Mononuclear cell (primary cell): ENCODE data around the gene SYNJ1. TPM values are rescaled to one million over a fixed set of nuclear protein-coding genes. Genes with fewer than 3 reads are reported as not detected.
A peak's percentile ranks its signal among the peaks of the same experiment; 100 is the strongest.
"Not testable (repeated sequence)": the region's sequence is repeated elsewhere in the genome, so short reads cannot be mapped to it uniquely, and the experiment has no call there.

Source experiments
- H3K27me3 ChIP-seq: 2 replicates; pipeline ENCODE4 v1.6.0; 2011; ENCODE audit warnings: low read length, control low read depth; ENCODE audit not compliant: insufficient read depth
- H3K4me1 ChIP-seq: 2 replicates; pipeline ENCODE4 v1.5.1; 2011; ENCODE audit warnings: mild to moderate bottlenecking, low read length, control low read depth; ENCODE audit not compliant: insufficient read depth
- H3K4me3 ChIP-seq: 2 replicates; pipeline ENCODE4 v1.5.1; 2011; ENCODE audit warnings: mild to moderate bottlenecking, low read length, moderate library complexity
- H3K9me3 ChIP-seq: 2 replicates; pipeline ENCODE4 v1.5.1; 2011; ENCODE audit warnings: low read depth, mild to moderate bottlenecking, control low read depth, low read length
- total RNA-seq: library from RNA; depleted of rRNA; stranded (reverse); fragments of >200 nt; gene quantifications from one replicate; pipeline ENCODE4 v1.2.3, GENCODE V29; 2012

Gene SYNJ1
- total RNA-seq, 1 donor, result 10.7 TPM

GRCh38 chr21:32618218-32618617 is 109.6 kb downstream of the SYNJ1 start:
- H3K27me3 ChIP-seq, H3K9me3 ChIP-seq, H3K4me1 ChIP-seq, H3K4me3 ChIP-seq: not testable (repeated sequence)

- H3K27me3 ChIP-seq, result no peaks in the 10 kb centered on the region
- peaks cover 21% of the 10 kb centered on the region for H3K4me1 ChIP-seq
- peak overlapping the region; percentile 76 for H3K4me3 ChIP-seq
- no peaks in the 10 kb centered on the region for H3K9me3 ChIP-seq
These were observed 114.3 kb downstream of the SYNJ1 start for GRCh38 chr21:32613436-32614043.

- Histone ChIP-seq H3K27me3 (no peaks in the 10 kb centered on the region), H3K4me1 (peaks cover 21% of the 10 kb centered on the region), H3K4me3 (peak overlapping the region; percentile 76), H3K9me3 (no peaks in the 10 kb centered on the region)
These were observed 114.8 kb downstream of the SYNJ1 start for GRCh38 chr21:32612999-32613337.

- Histone ChIP-seq H3K4me3 (peak within 1 kb of the TSS; percentile 76), H3K27me3 (no peaks in the 10 kb centered on the region), H3K4me1 (peaks cover 21% of the 10 kb centered on the region), H3K9me3 (no peaks in the 10 kb centered on the region)
These were observed 115.5 kb downstream of the SYNJ1 start, which contains the start of gene CFAP298 for GRCh38 chr21:32612075-32612998. TSS of gene CFAP298 (minus strand) at chr21:32612377. CDS start at chr21:32612243, 134 bp downstream.

GRCh38 chr21:32611471-32611997 is 116.3 kb downstream of the SYNJ1 start:
- Histone ChIP-seq H3K4me1 (peaks cover 21% of the 10 kb centered on the region), H3K9me3 (no peaks in the 10 kb centered on the region), H3K27me3 (no peaks in the 10 kb centered on the region), H3K4me3 (peak overlapping the region; percentile 76)

- H3K4me1 ChIP-seq, result peaks cover 21% of the 10 kb centered on the region
- not testable (repeated sequence) for H3K4me3 ChIP-seq, H3K27me3 ChIP-seq, H3K9me3 ChIP-seq
These were observed 116.9 kb downstream of the SYNJ1 start for GRCh38 chr21:32610940-32611339.

- Histone ChIP-seq H3K4me3 (no peak overlapping the region), H3K27me3 (no peaks in the 10 kb centered on the region), H3K9me3 (no peaks in the 10 kb centered on the region), H3K4me1 (peaks cover 21% of the 10 kb centered on the region)
These were observed 119.0 kb downstream of the SYNJ1 start for GRCh38 chr21:32608851-32609250.

GRCh38 chr21:32605469-32605868 is 122.3 kb downstream of the SYNJ1 start:
- peaks cover 4% of the 10 kb centered on the region for H3K4me1 ChIP-seq
- H3K9me3 ChIP-seq, result no peaks in the 10 kb centered on the region
- no peak overlapping the region for H3K4me3 ChIP-seq
- no peaks in the 10 kb centered on the region for H3K27me3 ChIP-seq

- H3K4me3 ChIP-seq, result no peak overlapping the region
These were observed 123.3 kb downstream of the SYNJ1 start for GRCh38 chr21:32604464-32604863.

GRCh38 chr21:32603131-32603530 is 124.7 kb downstream of the SYNJ1 start:
- H3K27me3 ChIP-seq, result no peaks in the 10 kb centered on the region
- H3K4me1 ChIP-seq, result no peaks in the 10 kb centered on the region
- H3K9me3 ChIP-seq, result no peaks in the 10 kb centered on the region
- H3K4me3 ChIP-seq, result no peak overlapping the region

More at GRCh38 chr21:32604464-32604863, 123.3 kb downstream of the SYNJ1 start:
- no peaks in the 10 kb centered on the region for H3K4me1 ChIP-seq
- no peaks in the 10 kb centered on the region for H3K9me3 ChIP-seq
- no peaks in the 10 kb centered on the region for H3K27me3 ChIP-seq

GRCh38 chr21:32602099-32602498 is 125.7 kb downstream of the SYNJ1 start:
- Histone ChIP-seq H3K4me3 (no peak overlapping the region), H3K27me3 (no peaks in the 10 kb centered on the region), H3K4me1 (no peaks in the 10 kb centered on the region), H3K9me3 (no peaks in the 10 kb centered on the region)

GRCh38 chr21:32599526-32599925 is 128.3 kb downstream of the SYNJ1 start:
- no peaks in the 10 kb centered on the region for H3K9me3 ChIP-seq
- H3K4me1 ChIP-seq, result no peaks in the 10 kb centered on the region
- H3K27me3 ChIP-seq, result no peaks in the 10 kb centered on the region
- H3K4me3 ChIP-seq, result no peak overlapping the region

- Histone ChIP-seq H3K4me3 (no peak overlapping the region), H3K9me3 (no peaks in the 10 kb centered on the region), H3K27me3 (no peaks in the 10 kb centered on the region), H3K4me1 (no peaks in the 10 kb centered on the region)
These were observed 128.7 kb downstream of the SYNJ1 start for GRCh38 chr21:32599091-32599490.

- Histone ChIP-seq H3K4me3 (no peak overlapping the region), H3K27me3 (no peaks in the 10 kb centered on the region), H3K4me1 (no peaks in the 10 kb centered on the region), H3K9me3 (no peaks in the 10 kb centered on the region)
These were observed 130.6 kb downstream of the SYNJ1 start for GRCh38 chr21:32597205-32597604.

GRCh38 chr21:32595431-32595830 is 132.4 kb downstream of the SYNJ1 start:
- Histone ChIP-seq H3K4me1 (no peaks in the 10 kb centered on the region), H3K27me3 (no peaks in the 10 kb centered on the region), H3K9me3 (no peaks in the 10 kb centered on the region), H3K4me3 (no peak overlapping the region)
